Measurements from ENCODE around the gene CADPS.

Gene CADPS

DNA sequence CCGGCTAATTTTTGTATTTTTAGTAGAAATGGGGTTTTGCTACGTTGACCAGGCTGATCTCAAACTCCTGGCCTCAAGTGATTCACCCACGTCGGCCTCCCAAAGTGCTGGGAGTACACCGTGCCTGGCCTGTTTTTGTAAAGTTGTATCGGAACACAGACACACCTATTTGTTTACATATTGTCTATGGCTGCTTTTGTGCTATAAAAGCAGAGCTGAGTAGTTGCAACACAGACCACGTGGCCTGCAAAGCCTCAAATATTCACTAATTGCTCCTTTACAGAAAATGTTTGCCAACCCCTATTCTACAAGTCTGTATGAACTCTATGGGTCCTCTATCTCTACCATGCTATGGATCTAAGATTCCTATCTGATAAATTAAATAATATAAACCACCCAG, 175.5 kb downstream of the CADPS start:
- no peaks in the 10 kb centered on the region for H3K4me1 ChIP-seq (ENCODE audit: control insufficient read depth in 1 of 2, insufficient read depth in 1 of 2, low read depth in 1 of 2, low read length in 1 of 2)
- no peaks in the 10 kb centered on the region for H3K36me3 ChIP-seq
- TF ChIP-seq, protein P1, sequence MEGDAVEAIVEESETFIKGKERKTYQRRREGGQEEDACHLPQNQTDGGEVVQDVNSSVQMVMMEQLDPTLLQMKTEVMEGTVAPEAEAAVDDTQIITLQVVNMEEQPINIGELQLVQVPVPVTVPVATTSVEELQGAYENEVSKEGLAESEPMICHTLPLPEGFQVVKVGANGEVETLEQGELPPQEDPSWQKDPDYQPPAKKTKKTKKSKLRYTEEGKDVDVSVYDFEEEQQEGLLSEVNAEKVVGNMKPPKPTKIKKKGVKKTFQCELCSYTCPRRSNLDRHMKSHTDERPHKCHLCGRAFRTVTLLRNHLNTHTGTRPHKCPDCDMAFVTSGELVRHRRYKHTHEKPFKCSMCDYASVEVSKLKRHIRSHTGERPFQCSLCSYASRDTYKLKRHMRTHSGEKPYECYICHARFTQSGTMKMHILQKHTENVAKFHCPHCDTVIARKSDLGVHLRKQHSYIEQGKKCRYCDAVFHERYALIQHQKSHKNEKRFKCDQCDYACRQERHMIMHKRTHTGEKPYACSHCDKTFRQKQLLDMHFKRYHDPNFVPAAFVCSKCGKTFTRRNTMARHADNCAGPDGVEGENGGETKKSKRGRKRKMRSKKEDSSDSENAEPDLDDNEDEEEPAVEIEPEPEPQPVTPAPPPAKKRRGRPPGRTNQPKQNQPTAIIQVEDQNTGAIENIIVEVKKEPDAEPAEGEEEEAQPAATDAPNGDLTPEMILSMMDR (IDR thresholded peaks at IDR 0.05), result no peak
- H3K27me3 ChIP-seq, result no peaks in the 10 kb centered on the region
- H3K4me3 ChIP-seq (ENCODE audit: low read depth in 1 of 2, low read length in 1 of 2), result no peak overlapping the region
- H3K27ac ChIP-seq, result no peak overlapping the region
- no peaks in the 10 kb centered on the region for H3K9me3 ChIP-seq

DNA sequence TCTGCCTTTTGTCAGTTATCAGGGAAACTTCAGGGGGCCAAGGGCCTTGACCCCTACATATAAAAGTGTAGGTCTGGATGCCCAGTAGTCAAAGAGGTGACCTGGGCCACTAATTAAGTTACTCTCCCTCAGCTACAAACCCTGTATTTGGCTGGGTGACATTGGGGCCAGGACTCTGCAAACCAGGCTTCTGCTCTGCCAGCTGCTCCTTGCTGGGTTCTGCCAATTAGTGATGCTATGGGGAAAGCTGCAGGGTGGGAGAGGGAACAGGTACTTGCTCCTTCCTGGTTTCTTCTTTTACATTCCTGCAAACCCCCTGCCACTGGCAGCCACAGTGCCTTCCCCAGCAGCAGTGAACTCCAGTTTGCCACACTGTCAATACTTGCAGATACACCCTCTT, 179.2 kb downstream of the CADPS start:
- TF ChIP-seq, protein P1 (IDR thresholded peaks at IDR 0.05), result no peak
- H3K4me1 ChIP-seq (ENCODE audit: control insufficient read depth in 1 of 2, insufficient read depth in 1 of 2, low read depth in 1 of 2, low read length in 1 of 2), result no peaks in the 10 kb centered on the region
- no peaks in the 10 kb centered on the region for H3K36me3 ChIP-seq
- H3K27ac ChIP-seq, result no peak overlapping the region
- no peaks in the 10 kb centered on the region for H3K27me3 ChIP-seq
- no peaks in the 10 kb centered on the region for H3K9me3 ChIP-seq
- no peak overlapping the region for H3K4me3 ChIP-seq (ENCODE audit: low read depth in 1 of 2, low read length in 1 of 2)

DNA sequence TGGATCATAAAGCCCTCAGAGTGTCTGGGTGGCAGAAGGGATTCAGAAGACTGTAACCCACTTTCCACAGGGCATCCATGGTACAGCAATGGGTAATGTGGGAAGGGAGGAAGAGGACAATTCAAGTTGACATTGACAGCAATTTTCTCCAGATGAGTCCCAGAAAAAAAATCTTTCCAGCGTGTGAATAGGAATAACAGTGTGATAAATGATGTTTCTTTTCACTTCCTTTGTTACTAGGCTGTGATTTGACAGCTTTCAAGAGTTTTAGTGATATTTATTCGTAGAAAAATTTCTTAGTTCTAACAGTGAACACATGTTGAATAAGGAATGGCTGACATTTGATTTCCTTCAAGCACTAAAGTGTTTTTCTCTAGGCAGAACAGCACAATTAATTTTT, 186.4 kb downstream of the CADPS start:
- Histone ChIP-seq H3K4me3 (ENCODE audit: low read depth in 1 of 2, low read length in 1 of 2) (no peak overlapping the region), H3K9me3 (no peaks in the 10 kb centered on the region), H3K27me3 (no peaks in the 10 kb centered on the region), H3K27ac (no peak overlapping the region), H3K36me3 (no peaks in the 10 kb centered on the region), H3K4me1 (ENCODE audit: control insufficient read depth in 1 of 2, insufficient read depth in 1 of 2, low read depth in 1 of 2, low read length in 1 of 2) (no peaks in the 10 kb centered on the region)
- TF ChIP-seq, protein P1 (IDR thresholded peaks at IDR 0.05), result no peak

DNA sequence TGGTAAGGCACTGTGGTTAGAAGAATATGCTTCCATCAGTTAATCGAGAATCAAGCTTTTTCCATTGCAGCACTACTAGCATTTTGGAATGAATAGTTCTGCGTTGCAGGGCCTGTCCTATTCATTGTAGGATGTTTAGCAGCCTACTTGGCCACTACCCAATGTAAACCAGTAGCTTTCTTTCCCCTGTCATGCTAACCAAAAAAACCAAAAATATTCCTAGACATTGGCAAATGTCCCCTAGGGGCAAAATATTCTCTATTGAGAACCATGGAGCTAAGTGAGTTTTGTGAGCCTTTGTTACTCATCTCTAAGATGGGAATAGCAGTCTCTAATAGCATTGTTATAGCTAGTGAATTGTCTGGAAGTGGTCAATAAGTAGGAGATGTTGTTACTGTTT, 187.2 kb downstream of the CADPS start:
- Histone ChIP-seq H3K36me3 (no peaks in the 10 kb centered on the region), H3K9me3 (no peaks in the 10 kb centered on the region), H3K4me3 (ENCODE audit: low read depth in 1 of 2, low read length in 1 of 2) (no peak overlapping the region), H3K4me1 (ENCODE audit: control insufficient read depth in 1 of 2, insufficient read depth in 1 of 2, low read depth in 1 of 2, low read length in 1 of 2) (no peaks in the 10 kb centered on the region), H3K27me3 (no peaks in the 10 kb centered on the region), H3K27ac (no peak overlapping the region)
- TF ChIP-seq, protein P1 (IDR thresholded peaks at IDR 0.05), result no peak

DNA sequence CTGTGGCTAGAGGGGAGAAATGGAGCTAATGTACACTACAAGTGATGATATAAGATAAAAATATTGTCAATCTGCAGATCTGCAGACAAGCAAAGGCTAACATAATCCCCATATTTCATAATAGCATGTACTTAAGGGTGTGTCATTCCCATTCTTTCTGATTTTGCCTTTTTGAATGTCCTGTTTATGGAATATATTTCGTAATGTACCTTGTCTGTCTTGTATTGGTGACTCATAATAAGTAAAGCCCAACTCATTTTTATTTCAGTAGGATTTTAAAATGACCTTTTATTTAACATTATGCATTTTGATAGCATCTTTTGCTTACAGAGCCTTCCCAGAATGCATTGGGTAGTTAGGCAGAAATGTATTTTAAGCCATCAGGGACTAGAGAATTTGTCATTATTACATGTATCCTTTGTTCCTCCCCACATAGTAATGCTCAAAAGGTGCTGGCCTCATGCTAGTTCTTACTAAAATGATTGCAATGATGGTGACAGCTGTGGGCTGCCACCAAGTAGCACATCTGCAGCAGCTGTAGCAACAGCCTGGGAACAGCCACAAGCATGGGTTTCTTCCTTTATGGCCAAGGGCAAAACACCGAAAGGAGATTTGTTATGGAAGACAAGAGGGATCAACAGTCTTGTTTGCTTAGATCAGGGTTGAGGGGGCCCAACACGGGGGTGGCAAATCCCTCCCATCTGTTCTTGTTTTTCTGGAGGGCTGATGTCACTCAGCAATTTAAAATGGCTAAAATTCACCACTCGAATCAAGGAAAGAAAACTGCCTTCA, 188.5 kb downstream of the CADPS start:
- no peak overlapping the region for H3K27ac ChIP-seq

More for the DNA sequence above, 188.5 kb downstream of the CADPS start:
- TF ChIP-seq, protein P1 (IDR thresholded peaks at IDR 0.05), result no peak
- Histone ChIP-seq H3K4me1 (ENCODE audit: control insufficient read depth in 1 of 2, insufficient read depth in 1 of 2, low read depth in 1 of 2, low read length in 1 of 2) (no peaks in the 10 kb centered on the region), H3K4me3 (ENCODE audit: low read depth in 1 of 2, low read length in 1 of 2) (no peak overlapping the region), H3K27me3 (no peaks in the 10 kb centered on the region), H3K9me3 (no peaks in the 10 kb centered on the region), H3K36me3 (no peaks in the 10 kb centered on the region)

Data from neutrophil (primary cell).